Chondrocyte (in vitro differentiated cells): ENCODE measurements around the gene ABCG4. TPM values are rescaled to one million over a fixed set of nuclear protein-coding genes. Genes with fewer than 3 reads are reported as not detected.
"Not testable (repeated sequence)": the region's sequence is repeated elsewhere in the genome, so short reads cannot be mapped to it uniquely, and the experiment has no call there.

Experiments
- DNase-seq: peaks from one replicate; pipeline ENCODE4 v3.0.0; 2021; ENCODE audit warnings: mixed read lengths, low spot score
- H3K27ac Mint-ChIP-seq: one replicate; pipeline ENCODE4 v1.8.0; 2021; ENCODE audit warnings: mild to moderate bottlenecking, moderate library complexity, mixed read lengths; ENCODE audit not compliant: unreplicated experiment
- H3K27me3 Mint-ChIP-seq: 2 replicates; pipeline ENCODE4 v1.8.0; 2021; ENCODE audit warnings: low read depth, mixed read lengths
- H3K36me3 Mint-ChIP-seq: 2 replicates; pipeline ENCODE4 v1.8.0; 2021; ENCODE audit warnings: low read depth, mixed read lengths
- H3K4me1 Mint-ChIP-seq: 2 replicates; pipeline ENCODE4 v1.8.0; 2021; ENCODE audit warnings: low read depth, mild to moderate bottlenecking, mixed read lengths
- H3K4me3 Mint-ChIP-seq: one replicate; pipeline ENCODE4 v1.8.0; 2021; ENCODE audit warnings: mild to moderate bottlenecking, moderate library complexity, mixed read lengths; ENCODE audit not compliant: unreplicated experiment
- H3K9me3 Mint-ChIP-seq: 2 replicates; pipeline ENCODE4 v1.8.0; 2021; ENCODE audit warnings: low read depth, mixed read lengths
- CTCF ChIP-seq: fragments of 200-600 bp; sonication (generic); IDR thresholded peaks from 2 replicates; pipeline ENCODE4 v1.5.0; 2021; ENCODE audit warnings: antibody characterized with exemption, mild to moderate bottlenecking, moderate library complexity
- total RNA-seq: library from RNA; stranded (reverse); gene quantifications from 3 replicates; pipeline ENCODE4 v1.2.1, GENCODE V29; 2021

ABCG4 gene
- total RNA-seq, 1 donor from 2014 or later: 2.0 TPM

- no peak overlapping the region for H3K4me3 Mint-ChIP-seq
- H3K27me3 Mint-ChIP-seq: no peaks in the 10 kb centered on the region
- H3K27ac Mint-ChIP-seq: no peak overlapping the region
- no peaks in the 10 kb centered on the region for H3K36me3 Mint-ChIP-seq
- TF ChIP-seq CTCF: no peak
- no peaks in the 10 kb centered on the region for H3K9me3 Mint-ChIP-seq
- no peaks in the 10 kb centered on the region for H3K4me1 Mint-ChIP-seq
- DNase-seq: peak; percentile 58
These were observed 41.7 kb downstream of the ABCG4 start for GRCh38 chr11:119190531-119190930.

- H3K27me3 Mint-ChIP-seq, H3K27ac Mint-ChIP-seq, H3K4me1 Mint-ChIP-seq, H3K9me3 Mint-ChIP-seq, H3K4me3 Mint-ChIP-seq, H3K36me3 Mint-ChIP-seq: not testable (repeated sequence)
- peak; percentile 37 for DNase-seq
These were observed 42.4 kb downstream of the ABCG4 start for GRCh38 chr11:119191265-119191664.

- no peak overlapping the region for H3K4me3 Mint-ChIP-seq
- no peak overlapping the region for H3K27ac Mint-ChIP-seq
- peak; percentile 4 for DNase-seq
- TF ChIP-seq CTCF: no peak
- H3K4me1 Mint-ChIP-seq: no peaks in the 10 kb centered on the region
- no peaks in the 10 kb centered on the region for H3K27me3 Mint-ChIP-seq
- no peaks in the 10 kb centered on the region for H3K9me3 Mint-ChIP-seq
- no peaks in the 10 kb centered on the region for H3K36me3 Mint-ChIP-seq
These were observed 43.3 kb downstream of the ABCG4 start for GRCh38 chr11:119192111-119192510.

GRCh38 chr11:119193001-119193400 is 44.1 kb downstream of the ABCG4 start:
- H3K36me3 Mint-ChIP-seq: no peaks in the 10 kb centered on the region
- no peak for TF ChIP-seq CTCF
- DNase-seq: peak; percentile 72
- no peaks in the 10 kb centered on the region for H3K9me3 Mint-ChIP-seq
- no peaks in the 10 kb centered on the region for H3K27me3 Mint-ChIP-seq
- H3K4me1 Mint-ChIP-seq: no peaks in the 10 kb centered on the region
- H3K4me3 Mint-ChIP-seq: no peak overlapping the region
- no peak overlapping the region for H3K27ac Mint-ChIP-seq

GRCh38 chr11:119193626-119194025 is 44.8 kb downstream of the ABCG4 start:
- peak; percentile 53 for DNase-seq
- Mint-ChIP-seq H3K4me3 (no peak overlapping the region), H3K9me3 (no peaks in the 10 kb centered on the region), H3K4me1 (no peaks in the 10 kb centered on the region), H3K36me3 (no peaks in the 10 kb centered on the region), H3K27me3 (no peaks in the 10 kb centered on the region), H3K27ac (no peak overlapping the region)
- no peak for TF ChIP-seq CTCF

GRCh38 chr11:119194811-119195440 is 46.1 kb downstream of the ABCG4 start:
- no peaks in the 10 kb centered on the region for H3K4me1 Mint-ChIP-seq
- H3K27ac Mint-ChIP-seq: no peak overlapping the region
- H3K36me3 Mint-ChIP-seq: no peaks in the 10 kb centered on the region
- TF ChIP-seq CTCF: no peak
- no peak overlapping the region for H3K4me3 Mint-ChIP-seq
- H3K27me3 Mint-ChIP-seq: no peaks in the 10 kb centered on the region
- no peaks in the 10 kb centered on the region for H3K9me3 Mint-ChIP-seq
- peak; percentile 59 for DNase-seq
